OCI-LY7 (cell line): Measurements from ENCODE around the gene OSM. TPM values are rescaled to one million over a fixed set of nuclear protein-coding genes. Genes with fewer than 3 reads are reported as not detected.
A peak's percentile ranks its signal among the peaks of the same experiment; 100 is the strongest.

Source experiments
- BruUV-seq: library from RNA; stranded (reverse); fragments of 400-500 nt; replicated peaks from 2 replicates; lab custom pipeline; 2021; lab: Mats Ljungman, UMichigan
- CTCF ChIA-PET: fragments of 300-600 bp; sonication (Branson Sonifier 250); formaldehyde crosslinking; loops from one replicate; lab custom pipeline; 2022; ENCODE audit warnings: antibody characterized with exemption; ENCODE audit not compliant: unreplicated experiment; lab: Charles Lee
- POLR2A ChIA-PET: fragments of 300-600 bp; sonication (Branson Sonifier 250); formaldehyde crosslinking; loops from one replicate; lab custom pipeline; 2022; ENCODE audit warnings: antibody characterized with exemption; lab: Charles Lee
- DNase-seq: peaks from one replicate; pipeline ENCODE4 v3.0.0-alpha.2; 2015; ENCODE audit warnings: low spot score
- H2AFZ ChIP-seq: fragments of 200-600 bp; sonication (generic), shearing (Covaris generic); 2 replicates; pipeline ENCODE4 v1.6.1; 2014; ENCODE audit warnings: mild to moderate bottlenecking, antibody characterized with exemption, low read length, moderate library complexity
- H3K27ac ChIP-seq: fragments of 200-600 bp; sonication (generic); 2 replicates; pipeline ENCODE4 v1.5.1; 2014; ENCODE audit warnings: mixed run types, low read depth, mild to moderate bottlenecking, moderate library complexity, low read length, inconsistent platforms; ENCODE audit not compliant: poor library complexity, severe bottlenecking
- H3K36me3 ChIP-seq: fragments of 200-600 bp; sonication (generic); 2 replicates; pipeline ENCODE4 v1.6.1; 2014; ENCODE audit warnings: mild to moderate bottlenecking, antibody characterized with exemption, low read length, moderate library complexity, mixed read lengths; ENCODE audit not compliant: insufficient read depth
- H3K4me1 ChIP-seq: fragments of 200-600 bp; sonication (generic); 2 replicates; pipeline ENCODE4 v1.5.1; 2014; ENCODE audit warnings: mild to moderate bottlenecking, low read length; ENCODE audit not compliant: insufficient read depth, poor library complexity, severe bottlenecking
- H3K4me2 ChIP-seq: fragments of 200-600 bp; sonication (generic); 2 replicates; pipeline ENCODE4 v1.6.1; 2014; ENCODE audit warnings: mild to moderate bottlenecking, low read length
- H3K4me3 ChIP-seq: fragments of 200-600 bp; sonication (generic); 2 replicates; pipeline ENCODE4 v1.5.1; 2014; ENCODE audit warnings: mild to moderate bottlenecking, low read depth, low read length; ENCODE audit not compliant: poor library complexity, severe bottlenecking
- H3K79me2 ChIP-seq: fragments of 200-600 bp; sonication (generic); 2 replicates; pipeline ENCODE4 v1.6.1; 2016; ENCODE audit warnings: low read depth, mild to moderate bottlenecking, low read length, moderate library complexity, mixed read lengths; ENCODE audit not compliant: insufficient read depth
- H3K9me2 ChIP-seq: fragments of 200-600 bp; sonication (generic); 2 replicates; pipeline ENCODE4 v1.6.1; 2016; ENCODE audit warnings: mild to moderate bottlenecking, low read length, mixed read lengths; ENCODE audit not compliant: insufficient read depth
- H3K9me3 ChIP-seq: fragments of 200-600 bp; sonication (generic); 2 replicates; pipeline ENCODE4 v1.6.1; 2014; ENCODE audit warnings: mild to moderate bottlenecking, mixed run types, low read length, mixed read lengths
- H4K20me1 ChIP-seq: fragments of 200-600 bp; sonication (generic); 2 replicates; pipeline ENCODE4 v1.6.1; 2014; ENCODE audit warnings: mild to moderate bottlenecking, antibody characterized with exemption, low read length, moderate library complexity, mixed read lengths; ENCODE audit not compliant: insufficient read depth
- CTCF ChIP-seq: fragments of 200-600 bp; sonication (generic); conservative IDR thresholded peaks from 2 replicates; pipeline ENCODE4 v1.5.1; 2014; ENCODE audit warnings: mild to moderate bottlenecking, antibody characterized with exemption, low read length, moderate library complexity, mixed read lengths
- EZH2phosphoT487 ChIP-seq: fragments of 200-600 bp; sonication (generic); IDR thresholded peaks from 2 replicates; pipeline ENCODE4 v1.6.1; 2018; ENCODE audit warnings: low read depth, borderline replicate concordance, mild to moderate bottlenecking, mixed run types, antibody characterized with exemption, low read length, moderate library complexity, mixed read lengths
- intact Hi-C: fragments of 100-400 bp; cut with micrococcal nuclease; formaldehyde crosslinking; loops from one replicate; pipeline ENCODE4 v1.10.0; 2022; ENCODE audit not compliant: unreplicated experiment
- total RNA-seq, 2 experiments: library from RNA; depleted of rRNA in 1 of 2; stranded (reverse); fragments of >200 nt in 1 of 2; shearing (Covaris generic) in 1 of 2; gene quantifications; 2 replicates each; pipeline ENCODE4 v1.2.3, GENCODE V29; 2014 to 2022

Gene OSM
- total RNA-seq, 2 experiments from 2014 or later, result 0.91 TPM; not detected in 1

DNA sequence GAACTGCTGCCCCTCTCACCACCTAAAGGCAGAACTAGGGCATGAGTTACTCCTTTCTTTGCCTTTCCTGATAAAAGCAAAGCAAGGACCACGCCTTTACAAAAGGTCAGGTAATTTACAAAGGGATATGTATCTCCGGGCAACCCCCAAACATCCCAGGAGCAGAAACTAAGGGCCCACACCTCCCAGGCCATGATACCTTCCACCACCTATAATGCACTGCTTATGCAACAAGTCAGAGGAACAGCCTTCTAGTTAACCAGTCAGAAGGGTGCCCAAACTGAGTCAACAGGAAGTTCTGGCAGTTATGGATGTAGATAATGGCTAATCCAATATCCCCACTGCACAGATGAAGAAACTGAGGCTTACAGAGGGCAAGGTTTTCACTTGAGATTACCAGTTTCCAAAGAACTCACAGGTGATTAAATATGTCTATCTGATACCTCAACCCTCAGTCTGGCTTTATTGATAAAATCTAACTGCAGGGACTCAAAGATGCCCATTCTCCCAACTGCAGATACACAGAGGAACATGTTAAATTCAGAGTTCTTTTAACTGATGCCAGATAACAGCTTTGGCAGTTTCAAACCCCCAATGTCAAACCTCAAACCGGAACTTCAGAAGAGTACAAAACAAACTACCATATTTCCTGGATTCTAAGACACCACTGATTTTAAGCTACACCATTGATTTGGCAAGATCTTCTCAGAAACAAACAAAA lies 39.4 kb upstream of the OSM start:
- DNase-seq, result peak; percentile 70
- peaks cover 5% of the 10 kb centered on the region; the same call in 1 of the 2 replicates for H3K79me2 ChIP-seq
- H3K27ac ChIP-seq, result peak overlapping the region; percentile 94
- TF ChIP-seq EZH2phosphoT487 (no peak), CTCF (no peak)
- H3K4me1 ChIP-seq, result peaks cover 100% of the 10 kb centered on the region
- ChIA-PET POLR2A (interaction anchor here (1.2 to 3.0 kb wide), 3 partner anchors 17 to 119 kb away, joined by 3 to 14 read pairs (median 7); partner anchors contain the start of genes MTFP1 and TBC1D10A), CTCF (interaction anchor here (2.3 kb wide), 1 partner anchor 18 kb away, joined by 9 read pairs; the partner anchor contains the start of gene CASTOR1)
- H3K9me3 ChIP-seq, result no peaks in the 10 kb centered on the region
- peak overlapping the region; percentile 81 for H3K4me2 ChIP-seq
- H4K20me1 ChIP-seq, result no peaks in the 10 kb centered on the region
- H3K4me3 ChIP-seq, result peak overlapping the region; percentile 61
- intact Hi-C loops, result loop anchor here (1.0 to 5.0 kb wide), 4 partner anchors 18 to 934 kb away; no protein-coding TSS in a partner anchor
- TSS peak; percentile 90 for BruUV-seq
- H3K9me2 ChIP-seq, result no peaks in the 10 kb centered on the region
- peaks cover 9% of the 10 kb centered on the region; the same call in 1 of the 2 replicates for H3K36me3 ChIP-seq
- H2AFZ ChIP-seq, result peak overlapping the region; percentile 24; the same call in 1 of the 2 replicates

DNA sequence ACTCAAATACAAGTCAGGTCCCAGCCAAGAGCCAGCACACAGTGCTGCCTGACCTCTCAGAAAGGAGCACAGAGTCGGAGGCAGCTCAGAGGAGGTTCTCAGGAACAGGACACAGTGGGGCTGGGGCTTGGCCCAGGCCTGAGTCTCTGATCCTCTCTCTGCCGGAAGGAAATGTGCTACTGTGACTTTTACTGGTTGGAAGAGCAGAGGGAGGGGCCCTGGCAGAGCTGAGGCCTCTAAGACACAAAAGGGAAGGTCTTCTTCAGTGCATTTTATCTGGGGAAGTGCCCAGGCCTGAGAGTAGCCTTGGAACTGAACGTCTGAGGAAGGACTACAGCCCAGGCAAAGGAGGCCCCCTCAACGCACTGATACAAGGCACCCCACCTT lies 38.9 kb upstream of the OSM start:
- peak; percentile 90 for DNase-seq
- H3K27ac ChIP-seq, result peak overlapping the region; percentile 94
- intact Hi-C loops, result loop anchor here (1.0 to 5.0 kb wide), 4 partner anchors 17 to 933 kb away; no protein-coding TSS in a partner anchor
- ChIA-PET CTCF (interaction anchor here (2.3 kb wide), 1 partner anchor 17 kb away, joined by 9 read pairs; the partner anchor contains the start of gene CASTOR1), POLR2A (interaction anchor here (1.9 to 4.1 kb wide), 3 partner anchors 22 to 119 kb away, joined by 4 to 22 read pairs (median 7); partner anchors contain the start of genes CCDC157, MTFP1, SF3A1 and TBC1D10A)
- H2AFZ ChIP-seq, result no peak overlapping the region
- peaks cover 14% of the 10 kb centered on the region for H3K36me3 ChIP-seq
- peak overlapping the region; percentile 81 for H3K4me2 ChIP-seq
- no peaks in the 10 kb centered on the region for H4K20me1 ChIP-seq
- peak overlapping the region; percentile 61 for H3K4me3 ChIP-seq
- BruUV-seq, result no TSS peak
- H3K9me2 ChIP-seq, result no peaks in the 10 kb centered on the region
- TF ChIP-seq CTCF (no peak), EZH2phosphoT487 (no peak)
- peaks cover 5% of the 10 kb centered on the region; the same call in 1 of the 2 replicates for H3K79me2 ChIP-seq
- peaks cover 96% of the 10 kb centered on the region for H3K4me1 ChIP-seq
- no peaks in the 10 kb centered on the region for H3K9me3 ChIP-seq
